Neuronal stem cell (in vitro differentiated cells): ENCODE results near the gene SULT1A1.
A peak's percentile ranks its signal among the peaks of the same experiment; 100 is the strongest.
"Not testable (repeated sequence)": the region's sequence is repeated elsewhere in the genome, so short reads cannot be mapped to it uniquely, and the experiment has no call there.

Experiments used
- DNase-seq: peaks from one replicate; pipeline ENCODE4 v3.0.0-alpha.2; 2013; ENCODE audit warnings: low spot score
- H2AFZ ChIP-seq: one replicate; pipeline ENCODE4 v1.6.1; 2013; ENCODE audit warnings: mild to moderate bottlenecking, low read length, inconsistent platforms
- H2AK5ac ChIP-seq: 2 replicates; pipeline ENCODE4 v1.6.1; 2013; ENCODE audit warnings: low read depth, mild to moderate bottlenecking, inconsistent platforms, low read length, moderate library complexity, mixed read lengths
- H2BK120ac ChIP-seq: 2 replicates; pipeline ENCODE4 v1.6.1; 2013; ENCODE audit warnings: low read depth, mild to moderate bottlenecking, inconsistent platforms, low read length, moderate library complexity, mixed read lengths
- H2BK12ac ChIP-seq: one replicate; pipeline ENCODE4 v1.6.1; 2013; ENCODE audit warnings: low read length, inconsistent platforms
- H2BK15ac ChIP-seq: 2 replicates; pipeline ENCODE4 v1.6.1; 2013; ENCODE audit warnings: mild to moderate bottlenecking, low read length, inconsistent platforms, mixed read lengths
- H2BK5ac ChIP-seq: one replicate; pipeline ENCODE4 v1.6.1; 2013; ENCODE audit warnings: inconsistent platforms, mild to moderate bottlenecking, low read length, moderate library complexity
- H3K14ac ChIP-seq: one replicate; pipeline ENCODE4 v1.6.1; 2013; ENCODE audit warnings: low read length, inconsistent platforms
- H3K18ac ChIP-seq: 2 replicates; pipeline ENCODE4 v1.6.1; 2013; ENCODE audit warnings: low read length, inconsistent platforms
- H3K23ac ChIP-seq: 2 replicates; pipeline ENCODE4 v1.6.1; 2013; ENCODE audit warnings: low read depth, mild to moderate bottlenecking, mixed read lengths, low read length, inconsistent platforms; ENCODE audit not compliant: poor library complexity
- H3K27ac ChIP-seq: replicated peaks from 3 replicates; pipeline ENCODE4 v1.5.1; 2013; ENCODE audit warnings: low read length, inconsistent platforms
- H3K27me3 ChIP-seq, 3 experiments: 2 replicates each; pipeline ENCODE4 v1.6.1; 2013; ENCODE audit warnings: low read length in 3 of 3, mild to moderate bottlenecking in 2 of 3, inconsistent platforms in 1 of 3, low read depth in 1 of 3, mixed read lengths in 1 of 3, moderate library complexity in 1 of 3; ENCODE audit not compliant: control insufficient read depth in 3 of 3, insufficient read depth in 3 of 3
- H3K36me3 ChIP-seq, 2 donors: replicated peaks in 1 of 2; 2 replicates each; pipeline ENCODE4 v1.6.1; 2013; ENCODE audit warnings: low read length in 2 of 2; ENCODE audit not compliant: control insufficient read depth in 2 of 2, insufficient read depth in 2 of 2
- H3K4ac ChIP-seq: 2 replicates; pipeline ENCODE4 v1.6.1; 2013; ENCODE audit warnings: inconsistent platforms, mild to moderate bottlenecking, low read length, moderate library complexity
- H3K4me1 ChIP-seq, 2 donors: 1 replicate in 1 of 2; 2 replicates in 1 of 2; pipeline ENCODE4 v1.6.1; 2013; ENCODE audit warnings: low read length in 2 of 2, low read depth in 1 of 2; ENCODE audit not compliant: control insufficient read depth in 2 of 2, insufficient read depth in 1 of 2
- H3K4me2 ChIP-seq: one replicate; pipeline ENCODE4 v1.6.1; 2013; ENCODE audit warnings: mild to moderate bottlenecking, low read length, inconsistent platforms; ENCODE audit not compliant: insufficient read depth, poor library complexity, severe bottlenecking
- H3K4me3 ChIP-seq, 2 donors: 2 replicates each; pipeline ENCODE4 v1.5.1; 2013; ENCODE audit warnings: low read length in 2 of 2, mild to moderate bottlenecking in 2 of 2, inconsistent platforms in 1 of 2, moderate library complexity in 1 of 2
- H3K79me1 ChIP-seq: one replicate; pipeline ENCODE4 v1.6.1; 2013; ENCODE audit warnings: low read depth, mild to moderate bottlenecking, inconsistent platforms, low read length, moderate library complexity
- H3K9ac ChIP-seq: one replicate; pipeline ENCODE4 v1.6.1; 2013; ENCODE audit warnings: mild to moderate bottlenecking, low read depth, low read length, inconsistent platforms; ENCODE audit not compliant: poor library complexity
- H3K9me3 ChIP-seq, 2 donors: replicated peaks in 1 of 2; 2 replicates each; pipeline versions ENCODE3 to v1.6.1; 2013; ENCODE audit warnings: low read length in 2 of 2, mild to moderate bottlenecking in 2 of 2, inconsistent platforms in 1 of 2, low read depth in 1 of 2, mixed read lengths in 1 of 2, moderate library complexity in 1 of 2; ENCODE audit not compliant: control insufficient read depth in 2 of 2, insufficient read depth in 1 of 2
- H4K8ac ChIP-seq: one replicate; pipeline ENCODE4 v1.6.1; 2013; ENCODE audit warnings: low read depth, mild to moderate bottlenecking, inconsistent platforms, low read length, moderate library complexity
- H4K91ac ChIP-seq: one replicate; pipeline ENCODE4 v1.6.1; 2013; ENCODE audit warnings: low read length, low read depth, mild to moderate bottlenecking, inconsistent platforms; ENCODE audit not compliant: poor library complexity
- WGBS, 2 donors: extraction: QIAGEN DNeasy Blood & Tissue Kit; methylation state at CpG; one replicate each; pipeline ENCODE4 v1.1.7; 2013; ENCODE audit warnings: missing lambda C conversion rate in 2 of 2, mixed read lengths in 1 of 2; ENCODE audit not compliant: insufficient read length in 2 of 2, insufficient replicate concordance in 1 of 2; ENCODE audit errors: extremely low coverage in 2 of 2; 5-methylcytosine and 5-hydroxymethylcytosine counted together

Gene SULT1A1

GRCh38 chr16:28621481-28622155, 11.8 kb upstream of the SULT1A1 start:
- no peak for DNase-seq
- H2BK120ac ChIP-seq, result no peak overlapping the region

GRCh38 chr16:28620316-28620715, 10.5 kb upstream of the SULT1A1 start:
- not testable (repeated sequence) for H4K8ac ChIP-seq, H3K14ac ChIP-seq, H2BK5ac ChIP-seq, H3K36me3 ChIP-seq, DNase-seq, H2BK15ac ChIP-seq, H3K4me2 ChIP-seq, H2AFZ ChIP-seq, H3K23ac ChIP-seq, H3K4ac ChIP-seq, H3K4me3 ChIP-seq, H3K27ac ChIP-seq, H3K18ac ChIP-seq, H2BK120ac ChIP-seq, H3K9me3 ChIP-seq, H2BK12ac ChIP-seq, H3K9ac ChIP-seq, H4K91ac ChIP-seq, H2AK5ac ChIP-seq, H3K27me3 ChIP-seq, H3K79me1 ChIP-seq
- no CpG with 5 or more reads among the region's 1 CpG for WGBS, 2 donors
- peaks cover 4 to 11% of the 10 kb centered on the region in 2 donors for H3K4me1 ChIP-seq

More at GRCh38 chr16:28621481-28622155, 11.8 kb upstream of the SULT1A1 start:
- Histone ChIP-seq H3K27ac (no peak overlapping the region), H3K36me3 (no peaks in the 10 kb centered on the region), H4K8ac (no peak overlapping the region), H2AK5ac (no peak overlapping the region), H4K91ac (no peak overlapping the region), H2BK12ac (no peak overlapping the region), H3K4ac (no peak overlapping the region), H3K27me3 (no peaks in the 10 kb centered on the region), H3K4me3 (no peak overlapping the region), H3K79me1 (no peaks in the 10 kb centered on the region), H3K4me2 (no peak overlapping the region), H3K23ac (no peak overlapping the region), H3K4me1 (peaks cover 4 to 11% of the 10 kb centered on the region in 2 donors), H3K14ac (no peak overlapping the region), H2AFZ (no peak overlapping the region), H2BK5ac (no peak overlapping the region), H3K9ac (no peak overlapping the region), H3K18ac (no peak overlapping the region), H3K9me3 (no peaks in the 10 kb centered on the region), H2BK15ac (no peak overlapping the region)
- WGBS, 2 donors, result no CpG with 5 or more reads among the region's 7 CpGs

GRCh38 chr16:28617874-28618273, 8.0 kb upstream of the SULT1A1 start:
- WGBS, 2 donors, result no CpG with 5 or more reads among the region's 4 CpGs
- Histone ChIP-seq H3K23ac (no peak overlapping the region), H2AFZ (peak overlapping the region; percentile 64), H3K27me3 (no peaks in the 10 kb centered on the region), H2AK5ac (no peak overlapping the region), H3K4me2 (no peak overlapping the region), H3K9ac (no peak overlapping the region), H3K4me1 (peaks cover 4 to 11% of the 10 kb centered on the region in 2 donors), H2BK120ac (no peak overlapping the region), H3K4me3 (no peak overlapping the region), H2BK15ac (no peak overlapping the region), H3K14ac (no peak overlapping the region), H4K91ac (no peak overlapping the region), H3K9me3 (no peaks in the 10 kb centered on the region), H3K18ac (no peak overlapping the region), H2BK5ac (no peak overlapping the region), H3K36me3 (no peaks in the 10 kb centered on the region), H4K8ac (no peak overlapping the region), H2BK12ac (no peak overlapping the region), H3K4ac (no peak overlapping the region), H3K27ac (no peak overlapping the region), H3K79me1 (no peaks in the 10 kb centered on the region)
- no peak for DNase-seq

GRCh38 chr16:28616636-28617035, 6.8 kb upstream of the SULT1A1 start:
- H2BK120ac ChIP-seq, result no peak overlapping the region
- no peak overlapping the region for H3K4me2 ChIP-seq
- H2AFZ ChIP-seq, result no peak overlapping the region
- no peaks in the 10 kb centered on the region for H3K27me3 ChIP-seq
- no peak overlapping the region for H4K8ac ChIP-seq
- H3K4ac ChIP-seq, result no peak overlapping the region
- no peak overlapping the region for H2BK15ac ChIP-seq
- H4K91ac ChIP-seq, result no peak overlapping the region
- no peaks in the 10 kb centered on the region for H3K9me3 ChIP-seq
- no CpG with 5 or more reads among the region's 7 CpGs for WGBS, 2 donors
- no peak overlapping the region for H3K23ac ChIP-seq
- H3K9ac ChIP-seq, result no peak overlapping the region
- no peak for DNase-seq
- peaks cover under 1 to 7% of the 10 kb centered on the region in 2 donors for H3K4me1 ChIP-seq
- no peaks in the 10 kb centered on the region for H3K79me1 ChIP-seq
- no peak overlapping the region for H3K14ac ChIP-seq
- no peak overlapping the region for H3K4me3 ChIP-seq
- H2BK5ac ChIP-seq, result no peak overlapping the region
- no peak overlapping the region for H2BK12ac ChIP-seq
- H3K18ac ChIP-seq, result no peak overlapping the region
- no peak overlapping the region for H3K27ac ChIP-seq
- no peaks in the 10 kb centered on the region for H3K36me3 ChIP-seq
- H2AK5ac ChIP-seq, result no peak overlapping the region
